ENCODE data around the gene LTB4R2.

- TF ChIP-seq CTCF (IDR thresholded peaks at IDR 0.05) (no peak), POLR2AphosphoS5 (IDR thresholded peaks at IDR 0.05) (no peak), EP300 (IDR thresholded peaks at IDR 0.05; ENCODE audit: low read depth) (no peak), POLR2A (IDR thresholded peaks at IDR 0.05) (no peak)
Measured at GRCh38 chr14:24338843-24339242, 28.9 kb downstream of the LTB4R2 start.
